Cardiac fibroblast (primary cell): ENCODE results near the gene RPL7L1.

Experiments
- DNase-seq, 2 donors: peaks; one replicate each; pipeline versions ENCODE4 v3.0.0 to v3.0.0-alpha.2; 2010; ENCODE audit warnings: low read depth in 2 of 2
- H3K4me3 ChIP-seq, 2 donors: replicated peaks in 1 of 2; 1 replicate in 1 of 2; 2 replicates in 1 of 2; pipeline ENCODE4 v1.5.1; 2011; ENCODE audit warnings: low read depth in 2 of 2, low read length in 2 of 2, mild to moderate bottlenecking in 2 of 2, moderate library complexity in 1 of 2
- TF ChIP-seq, protein P1 (sequence below): IDR thresholded peaks from one replicate; pipeline ENCODE4 v1.5.1; 2011; ENCODE audit warnings: low read depth, mild to moderate bottlenecking, low read length, inconsistent platforms

Gene RPL7L1

GRCh38 chr6:42916288-42916687 lies 36.9 kb downstream of the RPL7L1 start:
- no peak overlapping the region for H3K4me3 ChIP-seq
- DNase-seq, result no peak
- TF ChIP-seq, protein P1, sequence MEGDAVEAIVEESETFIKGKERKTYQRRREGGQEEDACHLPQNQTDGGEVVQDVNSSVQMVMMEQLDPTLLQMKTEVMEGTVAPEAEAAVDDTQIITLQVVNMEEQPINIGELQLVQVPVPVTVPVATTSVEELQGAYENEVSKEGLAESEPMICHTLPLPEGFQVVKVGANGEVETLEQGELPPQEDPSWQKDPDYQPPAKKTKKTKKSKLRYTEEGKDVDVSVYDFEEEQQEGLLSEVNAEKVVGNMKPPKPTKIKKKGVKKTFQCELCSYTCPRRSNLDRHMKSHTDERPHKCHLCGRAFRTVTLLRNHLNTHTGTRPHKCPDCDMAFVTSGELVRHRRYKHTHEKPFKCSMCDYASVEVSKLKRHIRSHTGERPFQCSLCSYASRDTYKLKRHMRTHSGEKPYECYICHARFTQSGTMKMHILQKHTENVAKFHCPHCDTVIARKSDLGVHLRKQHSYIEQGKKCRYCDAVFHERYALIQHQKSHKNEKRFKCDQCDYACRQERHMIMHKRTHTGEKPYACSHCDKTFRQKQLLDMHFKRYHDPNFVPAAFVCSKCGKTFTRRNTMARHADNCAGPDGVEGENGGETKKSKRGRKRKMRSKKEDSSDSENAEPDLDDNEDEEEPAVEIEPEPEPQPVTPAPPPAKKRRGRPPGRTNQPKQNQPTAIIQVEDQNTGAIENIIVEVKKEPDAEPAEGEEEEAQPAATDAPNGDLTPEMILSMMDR, result no peak

DNA sequence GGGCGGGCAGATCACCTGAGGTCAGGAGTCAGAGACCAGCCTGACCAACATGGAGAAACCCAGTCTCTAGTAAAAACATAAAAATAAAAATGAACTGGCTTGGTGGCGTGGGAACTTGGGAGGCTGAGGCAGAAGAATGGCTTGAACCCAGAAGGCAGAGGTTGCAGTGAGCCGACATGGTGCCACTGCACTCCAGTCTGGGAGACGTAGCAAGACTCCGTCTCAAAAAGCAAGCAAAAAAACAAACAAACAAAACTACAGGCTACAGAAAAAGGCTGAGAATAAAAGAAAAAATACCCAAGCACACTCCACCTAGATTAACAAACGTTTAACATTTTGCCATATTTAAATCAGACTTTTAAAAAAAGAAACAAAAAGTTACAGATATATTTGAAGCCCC lies 42.4 kb downstream of the RPL7L1 start:
- no peak overlapping the region for H3K4me3 ChIP-seq
- DNase-seq, result no peak
- TF ChIP-seq, protein P1, result no peak

GRCh38 chr6:42923666-42924065 lies 44.2 kb downstream of the RPL7L1 start:
- TF ChIP-seq, protein P1, result no peak
- no peak overlapping the region for H3K4me3 ChIP-seq
- peak; percentile 60 to 83 for DNase-seq

DNA sequence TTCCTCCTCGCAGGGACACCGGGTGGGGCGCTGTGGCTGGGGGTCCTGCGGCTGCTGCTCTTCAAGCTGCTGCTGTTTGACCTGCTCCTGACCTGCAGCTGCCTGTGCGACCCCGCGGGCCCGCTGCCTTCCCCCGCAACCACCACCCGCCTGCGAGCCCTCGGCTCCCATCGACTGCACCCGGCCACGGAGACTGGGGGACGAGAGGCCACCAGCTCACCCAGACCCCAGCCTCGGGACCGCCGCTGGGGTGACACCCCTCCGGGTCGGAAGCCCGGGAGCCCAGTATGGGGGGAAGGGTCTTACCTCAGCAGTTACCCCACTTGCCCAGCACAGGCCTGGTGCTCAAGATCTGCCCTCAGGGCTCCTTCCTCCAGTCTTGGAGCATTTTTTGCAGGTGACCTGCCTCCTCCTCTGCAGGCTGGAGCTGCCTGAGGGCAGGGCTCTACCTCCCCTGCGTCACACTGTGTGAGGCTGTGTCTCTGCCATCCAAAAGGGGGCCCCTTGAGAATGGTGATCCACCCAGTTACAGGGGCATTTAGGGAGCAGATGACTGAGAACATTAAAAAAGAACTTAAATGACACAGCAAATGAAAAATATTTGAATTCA lies 45.9 kb downstream of the RPL7L1 start:
- no peak overlapping the region for H3K4me3 ChIP-seq
- DNase-seq, result no peak
- TF ChIP-seq, protein P1, result no peak

- TF ChIP-seq, protein P1, result no peak
- DNase-seq, result peak; percentile 96 to 98
- peak within 1 kb of the TSS; percentile 62 to 73 for H3K4me3 ChIP-seq
Measured at GRCh38 chr6:42928986-42929820, 49.8 kb downstream of the RPL7L1 start, which contains the start of gene CNPY3. CNPY3 (plus strand) TSS chr6:42929480; CDS start chr6:42929571, 91 bp downstream.

GRCh38 chr6:42929821-42930360 lies 50.5 kb downstream of the RPL7L1 start:
- DNase-seq, result peak; percentile 66 to 77
- TF ChIP-seq, protein P1, result no peak
- H3K4me3 ChIP-seq, result peak overlapping the region; percentile 62 to 73
